ENCODE results near the gene FRAS1.

The FRAS1 gene

DNA sequence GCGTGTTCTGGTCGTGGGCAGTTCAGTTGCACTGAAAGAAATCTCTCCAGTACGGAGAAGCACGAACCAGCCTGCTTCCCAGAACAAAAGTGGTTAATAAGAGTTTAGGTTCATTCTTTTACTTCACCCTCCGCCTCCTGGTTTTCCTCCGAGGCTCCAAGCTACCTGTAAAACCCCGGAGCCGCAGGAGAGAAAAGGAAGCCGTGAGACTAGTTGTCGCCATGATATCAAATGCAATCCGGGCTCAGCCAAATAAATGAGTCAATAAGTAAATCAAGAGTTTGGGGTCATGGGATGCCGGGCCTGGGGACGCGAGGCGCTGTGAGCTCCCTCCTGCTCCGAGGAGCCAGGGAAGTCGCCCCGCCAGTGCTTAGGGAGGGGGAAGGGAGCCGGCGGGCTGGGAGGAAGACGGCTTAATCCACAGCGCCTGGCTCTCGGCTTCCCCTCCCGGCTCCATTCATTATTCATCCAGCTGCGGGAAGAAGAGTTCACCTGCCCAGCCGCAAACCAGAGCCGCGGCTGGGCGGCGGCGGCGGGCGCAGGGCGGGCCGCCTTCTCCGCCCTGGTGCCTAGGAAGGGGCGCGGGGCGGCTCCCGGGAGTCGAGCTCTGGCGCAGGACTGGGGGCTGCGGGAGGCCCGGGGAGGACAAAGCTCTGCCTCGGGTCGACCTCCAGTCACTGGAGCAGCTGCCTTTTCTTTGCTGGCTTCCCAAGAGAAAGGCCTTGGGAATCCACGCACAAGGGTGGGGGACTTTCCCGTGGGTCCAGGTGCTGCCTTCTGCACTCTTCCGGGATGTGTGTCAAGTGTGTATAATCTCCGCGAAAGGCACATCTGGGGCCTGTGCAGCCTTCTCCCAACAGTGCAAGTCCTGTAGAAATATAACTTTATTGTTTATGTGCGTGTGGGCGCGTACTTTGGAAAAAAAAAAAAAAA is 1.7 kb downstream of the FRAS1 start:
- H3K4me3 ChIP-seq (ENCODE audit: control insufficient read depth in 1 of 7, extremely low read depth in 1 of 7, insufficient read depth in 4 of 7, low read depth in 2 of 7, low read length in 6 of 7) = peak overlapping the region; percentile 26 to 84 (median 74)
- ChIA-PET CTCF (interaction anchor here (0.6 to 2.9 kb wide), 18 partner anchors 9 to 804 kb away, joined by 3 to 17 read pairs (median 3); no protein-coding TSS in a partner anchor), POLR2A (interaction anchor here (0.6 to 0.7 kb wide), 4 partner anchors 394 to 804 kb away, joined by 3 to 5 read pairs (median 4); no protein-coding TSS in a partner anchor)
- H3K27me3 ChIP-seq (replicated peaks in 2 of 5; ENCODE audit: control insufficient read depth in 4 of 5, insufficient read depth in 5 of 5, low read length in 4 of 5) = peaks cover 0 to 52% (median 28%) of the 10 kb centered on the region in 5 experiments
- H3K9me3 ChIP-seq (ENCODE audit: control extremely low read depth in 1 of 5, control insufficient read depth in 4 of 5, insufficient read depth in 2 of 5, low read depth in 1 of 5, low read length in 4 of 5) = peaks cover 0 to 3% (median 0%) of the 10 kb centered on the region in 5 experiments
- H3K36me3 ChIP-seq (ENCODE audit: control insufficient read depth in 4 of 4, insufficient read depth in 4 of 4, low read length in 3 of 4) = no peaks in the 10 kb centered on the region
- WGBS (ENCODE audit: insufficient coverage) = 0% methylated on average over 40 of the region's 54 CpGs
- DNase-seq = peak in 2 of 3 donors; percentile 44 to 58
- peaks cover 7 to 34% (median 32%) of the 10 kb centered on the region in 4 experiments for H3K4me1 ChIP-seq (ENCODE audit: control extremely low read depth in 1 of 4, control insufficient read depth in 4 of 4, insufficient read depth in 4 of 4, low read length in 3 of 4)
- no peak overlapping the region for H3K27ac ChIP-seq (ENCODE audit: insufficient read depth in 1 of 2, low read depth in 1 of 2, low read length in 2 of 2, poor library complexity in 1 of 2, severe bottlenecking in 2 of 2)

- WGBS (ENCODE audit: insufficient coverage) = 0% methylated on average over 4 of the region's 7 CpGs
- DNase-seq = peak; percentile 85 to 89 (median 89)
These were observed 2.4 kb downstream of the FRAS1 start for GRCh38 chr4:78059524-78059889.

GRCh38 chr4:78059938-78060337 is 2.8 kb downstream of the FRAS1 start:
- no peak for DNase-seq
- Histone ChIP-seq H3K36me3 (ENCODE audit: control insufficient read depth in 4 of 4, insufficient read depth in 4 of 4, low read length in 3 of 4) (no peaks in the 10 kb centered on the region), H3K9me3 (ENCODE audit: control extremely low read depth in 1 of 5, control insufficient read depth in 4 of 5, insufficient read depth in 2 of 5, low read depth in 1 of 5, low read length in 4 of 5) (peaks cover 0 to 3% (median 0%) of the 10 kb centered on the region in 5 experiments), H3K27me3 (replicated peaks in 2 of 5; ENCODE audit: control insufficient read depth in 4 of 5, insufficient read depth in 5 of 5, low read length in 4 of 5) (peaks cover 0 to 52% (median 28%) of the 10 kb centered on the region in 5 experiments), H3K27ac (ENCODE audit: insufficient read depth in 1 of 2, low read depth in 1 of 2, low read length in 2 of 2, poor library complexity in 1 of 2, severe bottlenecking in 2 of 2) (no peak overlapping the region), H3K4me1 (ENCODE audit: control extremely low read depth in 1 of 4, control insufficient read depth in 4 of 4, insufficient read depth in 4 of 4, low read length in 3 of 4) (peaks cover 7 to 34% (median 32%) of the 10 kb centered on the region in 4 experiments), H3K4me3 (ENCODE audit: control insufficient read depth in 1 of 7, extremely low read depth in 1 of 7, insufficient read depth in 4 of 7, low read depth in 2 of 7, low read length in 6 of 7) (no peak overlapping the region)
- ChIA-PET CTCF (interaction anchor here (0.6 to 2.9 kb wide), 20 partner anchors 10 to 803 kb away, joined by 3 to 17 read pairs (median 3); no protein-coding TSS in a partner anchor), POLR2A (interaction anchor here (0.6 to 0.7 kb wide), 5 partner anchors 9 to 803 kb away, joined by 3 to 5 read pairs (median 4); no protein-coding TSS in a partner anchor)
- WGBS (ENCODE audit: insufficient coverage) = 100% methylated on average over 1 of the region's 1 CpG

More at GRCh38 chr4:78059524-78059889, 2.4 kb downstream of the FRAS1 start:
- H3K9me3 ChIP-seq (ENCODE audit: control extremely low read depth in 1 of 5, control insufficient read depth in 4 of 5, insufficient read depth in 2 of 5, low read depth in 1 of 5, low read length in 4 of 5) = peaks cover 0 to 3% (median 0%) of the 10 kb centered on the region in 5 experiments
- no peaks in the 10 kb centered on the region for H3K36me3 ChIP-seq (ENCODE audit: control insufficient read depth in 4 of 4, insufficient read depth in 4 of 4, low read length in 3 of 4)
- peak overlapping the region in 6 of 7 experiments; percentile 59 to 84 (median 75) for H3K4me3 ChIP-seq (ENCODE audit: control insufficient read depth in 1 of 7, extremely low read depth in 1 of 7, insufficient read depth in 4 of 7, low read depth in 2 of 7, low read length in 6 of 7)
- POLR2A ChIA-PET = interaction anchor here (0.6 to 0.7 kb wide), 5 partner anchors 8 to 803 kb away, joined by 3 to 5 read pairs (median 4); no protein-coding TSS in a partner anchor
- CTCF ChIA-PET = interaction anchor here (0.6 to 2.9 kb wide), 20 partner anchors 9 to 803 kb away, joined by 3 to 17 read pairs (median 3); no protein-coding TSS in a partner anchor
- H3K4me1 ChIP-seq (ENCODE audit: control extremely low read depth in 1 of 4, control insufficient read depth in 4 of 4, insufficient read depth in 4 of 4, low read length in 3 of 4) = peaks cover 7 to 34% (median 32%) of the 10 kb centered on the region in 4 experiments
- no peak overlapping the region for H3K27ac ChIP-seq (ENCODE audit: insufficient read depth in 1 of 2, low read depth in 1 of 2, low read length in 2 of 2, poor library complexity in 1 of 2, severe bottlenecking in 2 of 2)
- H3K27me3 ChIP-seq (replicated peaks in 2 of 5; ENCODE audit: control insufficient read depth in 4 of 5, insufficient read depth in 5 of 5, low read length in 4 of 5) = peaks cover 0 to 52% (median 28%) of the 10 kb centered on the region in 5 experiments

GRCh38 chr4:78061939-78062570 is 4.9 kb downstream of the FRAS1 start:
- CTCF ChIA-PET = interaction anchor here (1.1 to 2.0 kb wide), 2 partner anchors 10 to 457 kb away, joined by 3 to 4 read pairs; no protein-coding TSS in a partner anchor
- peak in 2 of 3 donors; percentile 4 to 20 for DNase-seq
- peaks cover 0 to 3% (median 0%) of the 10 kb centered on the region in 5 experiments for H3K9me3 ChIP-seq (ENCODE audit: control extremely low read depth in 1 of 5, control insufficient read depth in 4 of 5, insufficient read depth in 2 of 5, low read depth in 1 of 5, low read length in 4 of 5)
- H3K4me3 ChIP-seq (ENCODE audit: control insufficient read depth in 1 of 7, extremely low read depth in 1 of 7, insufficient read depth in 4 of 7, low read depth in 2 of 7, low read length in 6 of 7) = no peak overlapping the region
- POLR2A ChIA-PET = no interaction called here
- WGBS (ENCODE audit: insufficient coverage) = 100% methylated on average over 1 of the region's 2 CpGs
- H3K4me1 ChIP-seq (ENCODE audit: control extremely low read depth in 1 of 4, control insufficient read depth in 4 of 4, insufficient read depth in 4 of 4, low read length in 3 of 4) = peaks cover 7 to 25% (median 24%) of the 10 kb centered on the region in 4 experiments
- H3K36me3 ChIP-seq (ENCODE audit: control insufficient read depth in 4 of 4, insufficient read depth in 4 of 4, low read length in 3 of 4) = no peaks in the 10 kb centered on the region
- peaks cover 0 to 37% (median 19%) of the 10 kb centered on the region in 5 experiments for H3K27me3 ChIP-seq (replicated peaks in 2 of 5; ENCODE audit: control insufficient read depth in 4 of 5, insufficient read depth in 5 of 5, low read length in 4 of 5)
- H3K27ac ChIP-seq (ENCODE audit: insufficient read depth in 1 of 2, low read depth in 1 of 2, low read length in 2 of 2, poor library complexity in 1 of 2, severe bottlenecking in 2 of 2) = no peak overlapping the region

GRCh38 chr4:78065508-78066192 is 8.5 kb downstream of the FRAS1 start:
- H3K4me3 ChIP-seq (ENCODE audit: control insufficient read depth in 1 of 7, extremely low read depth in 1 of 7, insufficient read depth in 4 of 7, low read depth in 2 of 7, low read length in 6 of 7) = no peak overlapping the region
- peaks cover 0 to 14% (median 2%) of the 10 kb centered on the region in 5 experiments for H3K27me3 ChIP-seq (replicated peaks in 2 of 5; ENCODE audit: control insufficient read depth in 4 of 5, insufficient read depth in 5 of 5, low read length in 4 of 5)
- ChIA-PET POLR2A (no interaction called here), CTCF (no interaction called here)
- DNase-seq = no peak
- H3K36me3 ChIP-seq (ENCODE audit: control insufficient read depth in 4 of 4, insufficient read depth in 4 of 4, low read length in 3 of 4) = no peaks in the 10 kb centered on the region
- no peak overlapping the region for H3K27ac ChIP-seq (ENCODE audit: insufficient read depth in 1 of 2, low read depth in 1 of 2, low read length in 2 of 2, poor library complexity in 1 of 2, severe bottlenecking in 2 of 2)
- no peaks in the 10 kb centered on the region for H3K4me1 ChIP-seq (ENCODE audit: control extremely low read depth in 1 of 4, control insufficient read depth in 4 of 4, insufficient read depth in 4 of 4, low read length in 3 of 4)
- peaks cover 0 to 3% (median 0%) of the 10 kb centered on the region in 5 experiments for H3K9me3 ChIP-seq (ENCODE audit: control extremely low read depth in 1 of 5, control insufficient read depth in 4 of 5, insufficient read depth in 2 of 5, low read depth in 1 of 5, low read length in 4 of 5)
- 100% methylated on average over 1 of the region's 4 CpGs for WGBS (ENCODE audit: insufficient coverage)

DNA sequence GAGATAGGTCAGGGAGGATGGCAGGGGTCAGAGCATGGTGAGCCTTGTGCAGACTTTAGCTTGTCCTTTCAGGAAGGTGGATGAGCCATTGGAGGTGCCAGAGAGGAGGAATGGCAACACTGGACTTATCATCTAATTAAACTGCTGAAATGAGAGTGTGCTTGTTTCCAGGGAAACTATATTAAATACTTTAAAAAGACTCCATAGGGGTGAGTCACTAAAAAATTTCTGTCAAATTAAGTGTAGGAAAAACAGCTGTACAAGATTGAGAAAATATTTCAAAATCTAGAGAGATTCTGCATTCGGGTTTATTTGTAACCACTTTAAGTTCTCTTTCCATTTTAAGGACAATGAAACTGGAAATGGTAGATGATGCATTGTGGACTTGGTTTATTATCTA is 11.4 kb downstream of the FRAS1 start:
- Histone ChIP-seq H3K36me3 (ENCODE audit: control insufficient read depth in 4 of 4, insufficient read depth in 4 of 4, low read length in 3 of 4) (no peaks in the 10 kb centered on the region), H3K4me1 (ENCODE audit: control extremely low read depth in 1 of 4, control insufficient read depth in 4 of 4, insufficient read depth in 4 of 4, low read length in 3 of 4) (no peaks in the 10 kb centered on the region), H3K27me3 (replicated peaks in 2 of 5; ENCODE audit: control insufficient read depth in 4 of 5, insufficient read depth in 5 of 5, low read length in 4 of 5) (peaks cover 0 to 4% (median 2%) of the 10 kb centered on the region in 5 experiments), H3K27ac (ENCODE audit: insufficient read depth in 1 of 2, low read depth in 1 of 2, low read length in 2 of 2, poor library complexity in 1 of 2, severe bottlenecking in 2 of 2) (no peak overlapping the region), H3K9me3 (ENCODE audit: control extremely low read depth in 1 of 5, control insufficient read depth in 4 of 5, insufficient read depth in 2 of 5, low read depth in 1 of 5, low read length in 4 of 5) (no peaks in the 10 kb centered on the region), H3K4me3 (ENCODE audit: control insufficient read depth in 1 of 7, extremely low read depth in 1 of 7, insufficient read depth in 4 of 7, low read depth in 2 of 7, low read length in 6 of 7) (no peak overlapping the region)
- WGBS (ENCODE audit: insufficient coverage) = no CpG with 5 or more reads among the region's 1 CpG
- ChIA-PET CTCF (interaction anchor here (1.1 kb wide), 1 partner anchor 10 kb away, joined by 3 read pairs; no protein-coding TSS in a partner anchor), POLR2A (interaction anchor here (0.7 kb wide), 1 partner anchor 839 kb away, joined by 3 read pairs; no protein-coding TSS in a partner anchor)
- DNase-seq = no peak
